ENCODE data around the gene LRRC72. TPM values are rescaled to one million over a fixed set of nuclear protein-coding genes. Genes with fewer than 3 reads are reported as not detected.
"Not testable (repeated sequence)": the region's sequence is repeated elsewhere in the genome, so short reads cannot be mapped to it uniquely, and the experiment has no call there.

The LRRC72 gene
- total RNA-seq, 6 donors from 2014 or later = not detected

DNA sequence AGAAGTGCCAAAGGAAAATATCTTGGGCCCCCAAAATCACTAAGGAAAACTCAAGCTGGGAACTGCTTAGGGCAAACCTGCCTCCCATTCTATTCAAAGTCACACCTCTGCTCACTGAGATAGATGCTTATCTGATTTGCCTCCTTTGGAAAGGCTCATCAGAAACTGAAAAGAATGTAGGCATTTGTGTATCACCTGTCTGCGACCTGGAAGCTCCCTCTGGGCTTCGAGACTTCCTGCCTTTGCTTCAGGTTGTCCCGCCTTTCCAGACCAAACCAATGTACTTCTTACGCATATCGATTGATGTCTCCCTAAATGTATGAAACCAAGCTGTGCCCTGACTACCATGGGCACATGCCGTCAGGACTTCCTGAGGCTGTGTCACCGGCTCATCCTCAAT, 14.5 kb upstream of the LRRC72 start:
- WGBS, 2 donors = 81 to 92% methylated on average over 7 of the region's 7 CpGs
- no peaks in the 10 kb centered on the region for H3K9me3 ChIP-seq
- TF ChIP-seq, protein P1, sequence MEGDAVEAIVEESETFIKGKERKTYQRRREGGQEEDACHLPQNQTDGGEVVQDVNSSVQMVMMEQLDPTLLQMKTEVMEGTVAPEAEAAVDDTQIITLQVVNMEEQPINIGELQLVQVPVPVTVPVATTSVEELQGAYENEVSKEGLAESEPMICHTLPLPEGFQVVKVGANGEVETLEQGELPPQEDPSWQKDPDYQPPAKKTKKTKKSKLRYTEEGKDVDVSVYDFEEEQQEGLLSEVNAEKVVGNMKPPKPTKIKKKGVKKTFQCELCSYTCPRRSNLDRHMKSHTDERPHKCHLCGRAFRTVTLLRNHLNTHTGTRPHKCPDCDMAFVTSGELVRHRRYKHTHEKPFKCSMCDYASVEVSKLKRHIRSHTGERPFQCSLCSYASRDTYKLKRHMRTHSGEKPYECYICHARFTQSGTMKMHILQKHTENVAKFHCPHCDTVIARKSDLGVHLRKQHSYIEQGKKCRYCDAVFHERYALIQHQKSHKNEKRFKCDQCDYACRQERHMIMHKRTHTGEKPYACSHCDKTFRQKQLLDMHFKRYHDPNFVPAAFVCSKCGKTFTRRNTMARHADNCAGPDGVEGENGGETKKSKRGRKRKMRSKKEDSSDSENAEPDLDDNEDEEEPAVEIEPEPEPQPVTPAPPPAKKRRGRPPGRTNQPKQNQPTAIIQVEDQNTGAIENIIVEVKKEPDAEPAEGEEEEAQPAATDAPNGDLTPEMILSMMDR (IDR thresholded peaks at IDR 0.05) = no peak
- TF ChIP-seq POLR2A (IDR thresholded peaks at IDR 0.05) = no peak
- TF ChIP-seq POLR2AphosphoS5 (IDR thresholded peaks at IDR 0.05) = no peak
- TF ChIP-seq EP300 (IDR thresholded peaks at IDR 0.05) = no peak
- H3K4me3 ChIP-seq = no peak overlapping the region
- H3K27ac ChIP-seq = no peak overlapping the region
- no peaks in the 10 kb centered on the region for H3K4me1 ChIP-seq
- ATAC-seq (ENCODE audit: low FRiP score in 2 of 2) = no peak
- no peaks in the 10 kb centered on the region for H3K36me3 ChIP-seq
- no peak for DNase-seq
- no peaks in the 10 kb centered on the region for H3K27me3 ChIP-seq

DNA sequence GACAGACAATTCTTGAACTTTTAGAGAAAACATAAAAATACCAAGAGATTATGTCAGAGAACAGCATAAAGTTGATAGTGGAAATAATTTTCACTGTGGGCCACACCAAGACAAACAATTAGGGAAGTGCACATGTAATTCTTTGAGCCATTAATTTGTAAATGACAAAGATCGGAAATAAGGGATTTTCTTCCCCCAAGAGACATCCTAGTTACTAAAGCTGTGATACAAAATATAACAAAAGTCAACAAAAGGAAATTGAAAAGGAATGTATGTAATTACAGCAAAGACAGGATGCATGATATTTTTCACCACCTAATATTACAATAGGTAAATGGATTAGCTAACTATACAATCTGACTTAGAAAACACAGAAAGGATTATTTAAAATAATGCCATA, 12.4 kb upstream of the LRRC72 start:
- no peaks in the 10 kb centered on the region for H3K9me3 ChIP-seq
- H3K36me3 ChIP-seq = no peaks in the 10 kb centered on the region
- no peak for DNase-seq
- no peak overlapping the region for H3K4me3 ChIP-seq
- TF ChIP-seq POLR2A (IDR thresholded peaks at IDR 0.05) (no peak), EP300 (IDR thresholded peaks at IDR 0.05) (no peak), POLR2AphosphoS5 (IDR thresholded peaks at IDR 0.05) (no peak)
- TF ChIP-seq, protein P1 (IDR thresholded peaks at IDR 0.05) = no peak
- H3K27me3 ChIP-seq = no peaks in the 10 kb centered on the region
- H3K4me1 ChIP-seq = no peaks in the 10 kb centered on the region
- no peak overlapping the region for H3K27ac ChIP-seq
- ATAC-seq (ENCODE audit: low FRiP score in 2 of 2) = no peak
- WGBS, 2 donors = 79 to 88% methylated on average over 1 of the region's 1 CpG

DNA sequence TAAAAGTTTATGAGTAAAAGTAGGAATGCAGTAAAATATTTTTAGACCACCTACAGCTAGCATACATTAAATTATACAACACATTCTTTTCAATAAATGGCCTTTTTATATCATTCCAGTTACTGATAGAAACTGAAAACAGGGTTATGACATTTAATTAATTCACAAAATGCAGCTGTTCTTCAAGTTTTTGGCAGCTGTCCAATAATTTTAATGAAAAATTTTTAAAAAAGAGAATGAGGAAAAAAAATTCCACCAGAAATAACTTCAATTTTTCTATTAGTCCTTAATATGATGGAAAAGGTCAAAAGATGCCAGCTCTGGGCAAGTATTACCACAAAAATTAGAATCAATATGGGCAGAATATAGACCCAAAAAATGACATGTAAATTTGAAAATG, 11.9 kb upstream of the LRRC72 start:
- ATAC-seq (ENCODE audit: low FRiP score in 2 of 2) = no peak
- Histone ChIP-seq H3K9me3 (no peaks in the 10 kb centered on the region), H3K27me3 (no peaks in the 10 kb centered on the region), H3K4me1 (no peaks in the 10 kb centered on the region), H3K27ac (no peak overlapping the region), H3K36me3 (no peaks in the 10 kb centered on the region), H3K4me3 (no peak overlapping the region)
- no peak for DNase-seq
- TF ChIP-seq POLR2AphosphoS5 (IDR thresholded peaks at IDR 0.05) (no peak), EP300 (IDR thresholded peaks at IDR 0.05) (no peak), POLR2A (IDR thresholded peaks at IDR 0.05) (no peak)
- TF ChIP-seq, protein P1 (IDR thresholded peaks at IDR 0.05) = no peak

DNA sequence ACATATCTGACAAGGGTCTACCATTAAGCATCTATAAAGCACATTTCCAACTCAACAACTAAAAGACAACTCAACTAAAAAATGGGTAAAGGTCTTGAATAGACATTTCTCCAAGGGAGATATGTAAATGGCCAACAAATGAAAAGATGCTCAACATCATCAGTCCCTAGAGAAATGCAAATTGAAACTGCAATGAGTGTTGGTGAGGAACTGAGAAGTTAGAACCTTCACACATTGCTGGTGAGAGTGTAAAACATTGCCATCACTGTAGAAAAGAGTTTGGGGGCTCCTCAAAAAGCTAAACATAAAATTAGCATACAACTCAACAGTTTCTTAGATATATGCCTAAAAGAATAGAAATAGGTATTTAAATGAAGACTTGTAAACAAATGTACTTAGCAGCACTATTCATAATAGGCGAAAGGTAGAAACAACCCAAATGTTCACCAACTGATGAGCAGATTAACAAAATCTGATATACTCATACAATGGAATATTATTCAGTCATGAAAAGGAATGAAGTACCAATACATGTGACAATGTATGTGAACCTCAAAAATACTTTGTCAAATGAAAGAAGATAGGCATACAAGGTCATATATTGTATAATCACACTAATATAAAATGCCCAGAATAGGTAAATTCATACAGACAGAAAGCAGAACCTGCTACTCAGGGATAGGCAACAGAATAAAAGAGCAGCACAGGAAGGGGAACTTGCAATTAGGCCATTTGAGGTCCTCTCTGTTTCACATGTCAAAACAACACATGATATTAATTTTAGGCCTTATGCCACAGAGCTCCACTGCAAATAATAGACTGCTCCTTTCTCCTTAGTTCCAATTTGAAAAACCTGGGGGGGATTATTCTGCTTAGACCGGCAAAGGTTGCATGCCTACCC, 10.6 kb upstream of the LRRC72 start:
- H3K9me3 ChIP-seq = no peaks in the 10 kb centered on the region
- H3K4me1 ChIP-seq = no peaks in the 10 kb centered on the region
- H3K27me3 ChIP-seq = no peaks in the 10 kb centered on the region
- H3K36me3 ChIP-seq = no peaks in the 10 kb centered on the region
- H3K27ac ChIP-seq = no peak overlapping the region
- TF ChIP-seq EP300 (IDR thresholded peaks at IDR 0.05) = no peak
- TF ChIP-seq POLR2AphosphoS5 (IDR thresholded peaks at IDR 0.05) = no peak
- TF ChIP-seq, protein P1 (IDR thresholded peaks at IDR 0.05) = no peak
- TF ChIP-seq POLR2A (IDR thresholded peaks at IDR 0.05) = no peak
- 99 to 100% methylated on average over 2 of the region's 2 CpGs for WGBS, 2 donors
- H3K4me3 ChIP-seq = no peak overlapping the region
- DNase-seq (no peak), ATAC-seq (ENCODE audit: low FRiP score in 2 of 2) (no peak)

DNA sequence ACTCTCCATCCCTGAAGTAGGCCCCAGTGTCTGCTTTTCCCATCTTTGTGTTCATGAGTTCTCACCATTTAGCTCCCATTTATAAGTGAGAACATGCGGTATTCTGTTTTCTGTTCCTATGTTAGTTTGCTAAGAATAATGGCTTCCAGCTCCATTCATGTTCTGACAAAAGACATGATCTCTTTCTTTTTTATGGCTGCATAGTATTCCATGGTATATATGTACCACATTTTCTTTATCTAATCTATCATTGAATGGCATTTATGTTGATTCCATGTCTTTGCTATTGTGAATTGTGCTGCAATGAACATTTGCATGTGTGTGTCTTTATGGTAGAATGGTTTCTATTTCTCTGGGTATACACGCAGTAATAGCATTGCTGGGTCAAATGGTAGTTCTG, 6.6 kb upstream of the LRRC72 start:
- not testable (repeated sequence) for DNase-seq; ATAC-seq (ENCODE audit: low FRiP score in 2 of 2); H3K36me3 ChIP-seq; H3K4me1 ChIP-seq; H3K4me3 ChIP-seq; H3K27ac ChIP-seq; H3K27me3 ChIP-seq; H3K9me3 ChIP-seq
- WGBS, 2 donors = 94 to 95% methylated on average over 2 of the region's 2 CpGs
